Fibroblast of skin of right biceps (primary cell): ENCODE results near the gene CLDN14.
A peak's percentile ranks its signal among the peaks of the same experiment; 100 is the strongest.

Source experiments
- DNase-seq: peaks from one replicate; pipeline ENCODE4 v3.0.0-alpha.2; 2013

The CLDN14 gene

GRCh38 chr21:36466061-36466511 is 13.8 kb downstream of the CLDN14 start:
- DNase-seq, result no peak

GRCh38 chr21:36465478-36465877 is 14.4 kb downstream of the CLDN14 start:
- DNase-seq, result no peak

GRCh38 chr21:36464590-36464989 is 15.3 kb downstream of the CLDN14 start:
- DNase-seq, result no peak

GRCh38 chr21:36463991-36464390 is 15.9 kb downstream of the CLDN14 start:
- DNase-seq, result no peak

- DNase-seq, result no peak
Measured at GRCh38 chr21:36463204-36463603, 16.7 kb downstream of the CLDN14 start.

- no peak for DNase-seq
Measured at GRCh38 chr21:36461918-36462486, 17.9 kb downstream of the CLDN14 start.

- no peak for DNase-seq
Measured at GRCh38 chr21:36461277-36461917, 18.5 kb downstream of the CLDN14 start.

GRCh38 chr21:36460866-36461265 is 19.1 kb downstream of the CLDN14 start:
- DNase-seq, result no peak

GRCh38 chr21:36459098-36459497 is 20.8 kb downstream of the CLDN14 start:
- no peak for DNase-seq

GRCh38 chr21:36456729-36457414 is 23.1 kb downstream of the CLDN14 start:
- no peak for DNase-seq

GRCh38 chr21:36454706-36455105 is 25.2 kb downstream of the CLDN14 start:
- DNase-seq, result no peak

GRCh38 chr21:36454093-36454531 is 25.8 kb downstream of the CLDN14 start:
- no peak for DNase-seq

GRCh38 chr21:36452281-36452825 is 27.6 kb downstream of the CLDN14 start:
- no peak for DNase-seq

GRCh38 chr21:36451506-36451905 is 28.4 kb downstream of the CLDN14 start:
- no peak for DNase-seq

GRCh38 chr21:36450511-36450910 is 29.4 kb downstream of the CLDN14 start:
- DNase-seq, result peak; percentile 67

- DNase-seq, result no peak
Measured at GRCh38 chr21:36446301-36446700, 33.6 kb downstream of the CLDN14 start.

GRCh38 chr21:36441715-36442114 is 38.2 kb downstream of the CLDN14 start:
- no peak for DNase-seq

GRCh38 chr21:36437745-36438128 is 42.2 kb downstream of the CLDN14 start:
- DNase-seq, result peak; percentile 91

- no peak for DNase-seq
Measured at GRCh38 chr21:36436829-36437744, 42.8 kb downstream of the CLDN14 start.

GRCh38 chr21:36434144-36434543 is 45.8 kb downstream of the CLDN14 start:
- no peak for DNase-seq

- DNase-seq, result no peak
Measured at GRCh38 chr21:36433059-36433709, 46.7 kb downstream of the CLDN14 start.

- no peak for DNase-seq
Measured at GRCh38 chr21:36431252-36431651, 48.7 kb downstream of the CLDN14 start.
